Measurements from ENCODE around the gene ARHGEF39. TPM values are rescaled to one million over a fixed set of nuclear protein-coding genes. Genes with fewer than 3 reads are reported as not detected.
"Not testable (repeated sequence)": the region's sequence is repeated elsewhere in the genome, so short reads cannot be mapped to it uniquely, and the experiment has no call there.

Gene ARHGEF39
- total RNA-seq, 1 experiment from 2014 or later = 2.5 TPM

GRCh38 chr9:35618854-35619799 is 45.9 kb downstream of the ARHGEF39 start:
- DNase-seq (ENCODE audit: low spot score) = no peak

- DNase-seq (ENCODE audit: low spot score) = no peak
Measured at GRCh38 chr9:35618325-35618727, 46.7 kb downstream of the ARHGEF39 start, which contains the start of gene CD72. Gene CD72, minus strand, starts transcription at chr9:35618413. Its CDS starts 110 bp downstream, at chr9:35618303.

- DNase-seq (ENCODE audit: low spot score) = no peak
Measured at GRCh38 chr9:35617548-35617947, 47.4 kb downstream of the ARHGEF39 start.

DNA sequence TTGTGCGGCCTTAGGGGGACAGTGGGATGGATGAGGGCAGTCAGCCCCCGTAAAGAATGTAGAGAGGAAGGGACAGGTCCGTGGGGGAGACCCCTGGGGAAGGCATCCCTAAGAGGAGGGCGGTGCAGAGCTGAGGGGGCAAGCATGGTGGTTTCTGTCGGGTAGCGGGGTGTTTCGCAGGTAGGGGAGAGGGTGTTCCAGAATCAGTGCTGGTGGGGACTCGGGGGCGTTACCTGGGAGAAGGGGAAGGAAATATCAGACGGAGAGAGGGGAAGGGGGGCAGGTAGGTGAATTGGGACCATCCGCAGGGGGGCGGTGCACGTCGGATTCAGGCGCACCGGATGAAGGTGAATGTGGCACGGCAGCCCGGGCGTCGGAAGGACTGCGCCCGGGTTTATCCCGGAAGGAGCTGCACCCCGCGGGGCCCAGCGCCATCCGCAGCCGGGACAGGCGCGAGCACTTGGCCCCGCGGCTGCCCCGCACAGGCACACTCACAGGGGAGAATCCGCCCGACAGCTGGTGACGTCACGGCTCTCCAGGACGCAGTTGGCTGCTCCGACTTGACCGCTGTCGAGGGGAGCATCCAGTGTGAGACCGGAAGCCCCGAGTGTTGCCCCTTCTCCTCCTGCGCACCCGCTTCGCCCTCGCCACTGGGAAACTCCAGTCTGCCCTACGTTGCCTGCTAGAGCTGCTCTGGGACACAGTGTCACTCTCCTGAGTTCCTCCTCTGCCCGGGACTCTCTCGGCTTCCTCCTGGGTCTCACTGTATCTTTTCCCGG is 48.1 kb downstream of the ARHGEF39 start:
- no peak for DNase-seq (ENCODE audit: low spot score)

DNA sequence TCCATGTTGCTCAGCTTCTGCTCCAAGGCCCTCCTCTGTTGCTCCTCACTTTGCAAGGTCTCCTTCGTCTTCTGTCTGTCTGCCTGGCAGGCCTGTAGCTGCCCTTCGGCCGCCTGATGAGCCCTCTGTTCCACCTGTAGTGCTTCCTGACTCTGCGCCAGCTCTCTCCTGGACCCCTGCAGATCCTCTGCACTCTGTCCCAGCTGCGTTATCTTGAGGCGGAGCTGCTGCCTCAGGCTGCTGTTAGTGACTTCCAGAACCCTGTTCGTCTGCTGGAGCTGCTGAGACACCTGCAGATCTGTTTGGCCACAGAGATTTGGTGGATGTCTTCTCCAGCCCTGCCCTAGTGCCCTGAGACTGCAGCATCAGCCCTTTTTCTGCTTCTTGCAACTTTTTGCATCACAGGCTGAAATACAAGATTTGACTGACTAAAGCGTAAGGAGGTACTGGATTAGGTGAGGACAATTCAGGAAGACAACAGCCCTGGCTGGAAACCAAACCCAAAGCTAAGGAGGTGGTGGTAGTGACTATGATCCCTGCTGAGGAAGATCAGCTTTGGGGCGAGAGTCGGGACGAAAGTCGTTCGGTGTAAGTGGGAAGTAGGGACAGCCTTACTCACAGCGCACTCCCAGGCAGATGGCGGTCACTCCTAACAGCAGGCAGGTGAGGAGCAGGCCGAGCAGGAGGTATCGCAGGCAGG is 48.9 kb downstream of the ARHGEF39 start:
- no peak for DNase-seq (ENCODE audit: low spot score)

- no peak for DNase-seq (ENCODE audit: low spot score)
Measured at GRCh38 chr9:35612843-35613242, 52.2 kb downstream of the ARHGEF39 start.

DNA sequence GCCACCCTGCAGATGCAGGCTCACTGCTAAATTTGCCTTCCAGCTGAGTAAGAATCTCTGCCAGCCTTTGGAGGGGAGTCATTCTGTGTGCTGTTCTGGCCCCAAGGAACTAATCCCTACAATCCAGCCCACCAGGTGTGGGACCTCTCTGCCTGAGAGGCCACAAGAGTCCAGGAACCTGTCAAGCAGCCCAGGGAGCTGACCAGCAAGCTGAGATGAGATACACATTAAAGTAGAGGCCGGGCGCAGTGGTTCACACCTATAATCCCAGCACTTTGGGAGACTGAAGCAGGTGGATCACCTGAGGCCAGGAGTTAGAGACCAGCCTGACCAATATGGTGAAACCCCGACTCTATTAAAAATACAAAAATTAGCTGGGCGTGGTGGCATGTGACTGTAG is 52.9 kb downstream of the ARHGEF39 start:
- DNase-seq (ENCODE audit: low spot score) = not testable (repeated sequence)

DNA sequence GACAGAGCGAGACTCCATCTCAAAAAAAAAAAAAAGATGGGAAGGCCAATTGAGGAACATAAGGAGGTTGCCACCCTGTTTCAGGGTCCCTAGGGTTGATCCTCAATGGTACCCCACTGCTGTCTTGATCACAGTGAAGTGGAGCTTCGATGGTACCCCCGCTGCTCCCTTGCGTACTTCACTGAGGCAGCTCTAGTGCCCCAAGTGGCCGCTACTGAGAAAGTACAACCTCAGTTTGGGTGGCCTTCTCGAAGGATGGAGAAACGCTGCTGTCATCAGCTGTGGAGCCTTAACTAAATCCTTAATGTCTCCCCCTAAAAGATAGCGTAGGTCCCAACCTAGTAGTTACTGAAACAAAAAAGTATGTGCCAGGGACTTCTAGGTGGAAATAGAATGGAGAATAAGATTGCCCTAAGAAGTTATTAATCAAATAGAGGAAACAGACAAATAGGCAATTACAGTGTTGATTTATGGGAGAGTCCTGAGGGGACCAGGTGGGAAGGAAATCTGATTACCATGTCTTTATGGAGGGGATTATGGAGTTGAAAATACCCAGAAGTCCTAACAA is 53.7 kb downstream of the ARHGEF39 start:
- DNase-seq (ENCODE audit: low spot score) = peak; percentile 17

- no peak for DNase-seq (ENCODE audit: low spot score)
Measured at GRCh38 chr9:35609820-35610163, 55.2 kb downstream of the ARHGEF39 start.

Other genes with a start within 250 kb of the ARHGEF39 start
- 18.6 and 19.9 TPM in 2 replicates for gene RUSC2, start 175.1 kb downstream of the ARHGEF39 start, total RNA-seq (2014; rRNA removed; shearing (Covaris generic))
- 11.3 and 15.1 TPM in 2 replicates for gene TESK1, start 59.9 kb downstream of the ARHGEF39 start, total RNA-seq (2014; rRNA removed; shearing (Covaris generic))
- gene CD72, start 46.8 kb downstream of the ARHGEF39 start, total RNA-seq (2014; rRNA removed; shearing (Covaris generic)) = 0.12 and 0.48 TPM in 2 replicates
- not detected in 2 replicates for gene SIT1, start 14.3 kb downstream of the ARHGEF39 start, total RNA-seq (2014; rRNA removed; shearing (Covaris generic))
- 1,768 and 6,657 TPM in 2 replicates for gene RMRP, start 7.2 kb downstream of the ARHGEF39 start, total RNA-seq (2014; rRNA removed; shearing (Covaris generic))
- gene CCDC107, start 6.9 kb downstream of the ARHGEF39 start, total RNA-seq (2014; rRNA removed; shearing (Covaris generic)) = 5.7 and 12.6 TPM in 2 replicates
- gene CA9, start 8.7 kb upstream of the ARHGEF39 start, total RNA-seq (2014; rRNA removed; shearing (Covaris generic)) = not detected in 2 replicates
- gene TPM2, start 24.7 kb upstream of the ARHGEF39 start, total RNA-seq (2014; rRNA removed; shearing (Covaris generic)) = 423 and 447 TPM in 2 replicates
- gene TLN1, start 67.0 kb upstream of the ARHGEF39 start, total RNA-seq (2014; rRNA removed; shearing (Covaris generic)) = 139 and 155 TPM in 2 replicates
- gene CREB3, start 67.5 kb upstream of the ARHGEF39 start, total RNA-seq (2014; rRNA removed; shearing (Covaris generic)) = 76.5 and 103 TPM in 2 replicates
- gene GBA2, start 84.0 kb upstream of the ARHGEF39 start, total RNA-seq (2014; rRNA removed; shearing (Covaris generic)) = 12.2 and 15.0 TPM in 2 replicates
- gene RGP1, start 84.1 kb upstream of the ARHGEF39 start, total RNA-seq (2014; rRNA removed; shearing (Covaris generic)) = 10.4 and 16.1 TPM in 2 replicates
- not detected in 2 replicates for gene MSMP, start 89.1 kb upstream of the ARHGEF39 start, total RNA-seq (2014; rRNA removed; shearing (Covaris generic))
- 1.9 and 2.1 TPM in 2 replicates for gene NPR2, start 126.4 kb upstream of the ARHGEF39 start, total RNA-seq (2014; rRNA removed; shearing (Covaris generic))
- gene SPAG8, start 147.1 kb upstream of the ARHGEF39 start, total RNA-seq (2014; rRNA removed; shearing (Covaris generic)) = 0.21 and 0.29 TPM in 2 replicates
- 36.3 and 49.2 TPM in 2 replicates for gene HINT2, start 149.8 kb upstream of the ARHGEF39 start, total RNA-seq (2014; rRNA removed; shearing (Covaris generic))
- gene FAM221B, start 163.5 kb upstream of the ARHGEF39 start, total RNA-seq (2014; rRNA removed; shearing (Covaris generic)) = not detected in 2 replicates
- 1.6 and 2.7 TPM in 2 replicates for gene TMEM8B, start 164.0 kb upstream of the ARHGEF39 start, total RNA-seq (2014; rRNA removed; shearing (Covaris generic))
- gene OR13J1, start 205.2 kb upstream of the ARHGEF39 start, total RNA-seq (2014; rRNA removed; shearing (Covaris generic)) = not detected in 2 replicates
- gene HRCT1, start 241.0 kb upstream of the ARHGEF39 start, total RNA-seq (2014; rRNA removed; shearing (Covaris generic)) = 1.0 TPM in 1 of 2 replicates, not detected in the other
- gene SPAAR, start 244.3 kb upstream of the ARHGEF39 start, total RNA-seq (2014; rRNA removed; shearing (Covaris generic)) = 0.31 TPM in 1 of 2 replicates, not detected in the other

All from A172 (cell line).